GM21367 (cell line): ENCODE results near the gene EIF1.
"Not testable (repeated sequence)": the region's sequence is repeated elsewhere in the genome, so short reads cannot be mapped to it uniquely, and the experiment has no call there.

ENCODE experiments used
- ATAC-seq: cut with Tn5 transposase; IDR thresholded peaks from one replicate; pipeline ENCODE4 v1.9.1; 2021; ENCODE audit not compliant: unreplicated experiment

The EIF1 gene

DNA sequence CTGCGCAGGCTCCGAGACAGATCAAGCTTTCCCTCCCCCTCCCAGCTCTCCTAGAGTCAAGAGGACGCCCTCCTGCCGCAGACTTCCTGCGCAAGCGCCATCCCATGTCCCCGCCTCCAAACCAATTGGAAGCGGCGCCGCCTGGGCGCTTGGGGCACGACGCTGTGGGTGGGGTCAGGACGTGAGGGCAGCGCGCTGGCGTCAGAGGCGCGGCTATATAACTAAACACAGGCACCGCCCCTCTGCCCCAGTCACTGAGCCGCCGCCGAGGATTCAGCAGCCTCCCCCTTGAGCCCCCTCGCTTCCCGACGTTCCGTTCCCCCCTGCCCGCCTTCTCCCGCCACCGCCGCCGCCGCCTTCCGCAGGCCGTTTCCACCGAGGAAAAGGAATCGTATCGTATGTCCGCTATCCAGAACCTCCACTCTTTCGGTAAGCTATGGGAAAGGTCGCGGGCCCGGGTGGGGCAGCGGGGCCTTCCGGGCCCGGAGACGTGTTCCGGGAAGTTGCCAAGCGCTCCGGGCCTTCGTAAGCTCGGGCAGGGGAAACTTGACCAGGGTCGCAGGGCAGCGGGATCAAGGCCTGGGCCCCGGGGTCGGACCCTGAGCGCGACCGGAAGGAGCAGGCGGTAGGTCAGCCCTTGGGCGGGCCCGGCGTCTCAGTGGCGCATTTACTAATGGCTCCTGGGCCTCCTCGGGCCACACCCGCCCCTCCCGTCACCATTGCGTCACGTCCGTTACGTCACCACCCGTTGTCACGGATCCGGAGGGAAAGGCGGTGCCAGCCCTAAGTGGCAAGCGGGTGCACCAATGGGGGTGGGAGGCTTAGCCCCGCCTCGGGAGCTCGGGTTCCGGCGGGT lies at the start of gene EIF1:
EIF1 (plus strand) TSS at position 245 of the 856 bp plus-strand sequence; CDS start at position 399, 154 bp downstream.
- ATAC-seq = peak; percentile 68

DNA sequence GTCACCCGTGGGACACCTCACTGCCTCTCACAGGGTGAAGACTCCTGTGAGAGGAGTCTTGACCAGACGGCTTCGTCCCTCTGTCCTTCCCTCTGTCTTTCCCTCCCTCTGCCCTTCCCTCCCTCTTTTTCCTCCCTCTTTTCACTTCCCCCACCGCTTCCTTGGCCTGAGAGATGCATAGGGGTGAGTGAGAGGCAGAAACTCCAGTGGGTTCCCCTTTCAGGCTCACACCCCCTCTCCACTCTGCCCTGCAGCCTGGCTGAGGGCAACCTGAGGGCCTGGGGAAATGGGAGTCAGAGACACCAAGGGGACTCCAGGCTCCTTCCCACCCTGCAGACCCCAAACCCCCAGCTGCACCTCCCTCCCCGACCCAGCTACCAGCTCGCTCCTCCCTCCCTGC lies 49.7 kb upstream of the EIF1 start:
- no peak for ATAC-seq

- ATAC-seq = no peak
Measured at GRCh38 chr17:41639492-41640473, 48.9 kb upstream of the EIF1 start.

DNA sequence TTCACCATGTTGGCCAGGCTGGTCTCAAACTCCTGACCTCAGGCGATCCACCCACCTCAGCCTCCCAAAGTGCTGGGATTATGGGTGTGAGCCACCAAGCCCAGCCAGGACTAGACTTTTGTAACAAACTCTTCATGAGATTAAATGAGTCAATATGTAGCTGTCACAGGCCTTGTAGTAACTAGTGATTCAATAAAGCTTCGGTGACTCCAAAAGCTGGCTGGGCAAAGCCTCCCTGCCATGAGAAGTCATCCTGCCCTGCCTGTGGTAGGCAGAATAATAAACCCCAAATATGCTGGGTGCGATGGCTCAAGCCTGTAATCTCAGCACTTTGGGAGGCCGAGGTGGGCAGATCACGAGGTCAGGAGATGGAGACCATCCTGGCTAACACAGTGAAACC lies 48.1 kb upstream of the EIF1 start:
- not testable (repeated sequence) for ATAC-seq

- no peak for ATAC-seq
Measured at GRCh38 chr17:41642252-41643156, 46.2 kb upstream of the EIF1 start.

DNA sequence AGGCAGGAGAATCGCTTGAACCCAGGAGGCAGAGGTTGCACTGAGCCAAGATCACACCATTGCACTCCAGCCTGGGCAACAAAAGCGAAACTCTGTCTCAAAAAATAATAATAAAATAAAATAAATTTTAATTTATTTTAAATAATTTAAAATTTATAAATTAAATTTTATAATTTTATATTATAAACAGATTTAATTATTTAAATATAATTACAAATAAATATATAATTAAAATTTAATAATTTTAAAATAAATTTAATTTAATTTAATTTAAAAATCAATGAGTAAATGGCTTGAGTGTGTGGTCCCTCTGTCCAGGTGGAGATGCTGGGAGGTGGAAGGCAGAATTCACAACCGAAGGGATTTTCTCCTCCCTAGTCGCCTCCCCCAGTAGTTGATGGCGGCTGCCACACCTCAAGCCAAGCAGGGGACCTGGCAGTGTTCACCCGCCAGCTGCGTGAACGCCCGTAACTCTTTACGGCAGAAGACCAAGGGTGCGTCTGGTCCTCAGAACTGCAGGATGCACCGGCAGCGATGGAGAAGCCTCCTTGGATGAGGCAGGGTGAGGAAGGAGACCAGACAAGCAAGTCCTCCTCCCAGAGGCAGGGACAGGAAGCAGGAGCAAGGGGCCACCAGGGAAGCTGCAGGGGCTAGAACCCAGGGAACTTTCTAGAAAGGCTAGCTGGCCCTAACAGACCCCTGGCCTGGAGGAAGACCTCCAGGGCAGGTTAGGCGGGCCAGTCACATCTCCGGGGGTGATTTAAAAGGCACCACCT lies 41.5 kb upstream of the EIF1 start:
- ATAC-seq = no peak

GRCh38 chr17:41647940-41648410 lies 40.7 kb upstream of the EIF1 start:
- no peak for ATAC-seq

GRCh38 chr17:41648411-41649195 lies 40.1 kb upstream of the EIF1 start:
- no peak for ATAC-seq

- no peak for ATAC-seq
Measured at GRCh38 chr17:41649923-41650519, 38.7 kb upstream of the EIF1 start.

- ATAC-seq = no peak
Measured at GRCh38 chr17:41650794-41651624, 37.7 kb upstream of the EIF1 start.

- no peak for ATAC-seq
Measured at GRCh38 chr17:41651625-41652460, 36.8 kb upstream of the EIF1 start.

DNA sequence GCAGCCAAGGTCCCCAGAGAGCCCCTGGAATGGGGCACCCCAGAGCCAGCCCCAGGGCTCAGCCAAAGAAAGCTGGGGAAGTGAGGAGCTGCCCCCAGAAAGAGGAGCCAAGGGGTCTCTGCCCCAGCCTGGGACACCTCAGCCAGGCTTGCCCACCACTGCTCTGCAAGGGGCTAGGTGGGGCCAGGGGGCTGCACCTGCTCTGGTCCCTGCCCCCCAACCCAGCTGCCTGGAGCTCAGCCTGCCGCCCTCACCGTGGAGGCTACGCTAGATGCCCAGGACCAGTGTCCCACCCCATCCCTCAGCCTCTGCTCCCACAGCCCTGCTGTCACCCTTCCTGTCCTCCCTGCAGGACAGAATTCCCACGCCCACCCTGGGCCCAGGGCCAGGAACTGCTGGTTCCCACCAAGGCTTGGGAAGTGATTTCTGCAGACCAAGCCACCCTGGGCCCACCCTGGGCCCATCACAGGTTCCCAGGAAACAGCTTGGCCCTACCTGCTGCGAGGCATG lies 36.2 kb upstream of the EIF1 start:
- no peak for ATAC-seq

DNA sequence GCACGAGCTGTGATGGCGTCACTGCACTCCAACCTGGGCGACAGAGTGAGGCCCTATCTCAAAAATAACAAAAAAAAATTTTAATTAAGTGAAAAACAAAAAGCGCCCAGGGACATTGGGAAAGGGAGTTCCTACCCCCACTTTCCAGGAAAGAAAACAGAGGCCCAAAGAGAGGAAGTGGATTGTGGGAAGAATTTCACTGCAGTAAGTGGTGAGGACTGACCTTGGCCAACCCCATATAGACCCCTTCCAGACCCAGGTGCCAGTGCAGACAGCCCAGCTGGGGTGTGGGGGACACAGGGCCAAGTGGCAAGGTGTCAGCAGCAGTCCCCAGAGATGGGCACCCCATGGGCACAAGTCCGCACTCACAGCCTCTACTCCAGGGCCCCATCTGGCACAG lies 35.3 kb upstream of the EIF1 start:
- no peak for ATAC-seq

DNA sequence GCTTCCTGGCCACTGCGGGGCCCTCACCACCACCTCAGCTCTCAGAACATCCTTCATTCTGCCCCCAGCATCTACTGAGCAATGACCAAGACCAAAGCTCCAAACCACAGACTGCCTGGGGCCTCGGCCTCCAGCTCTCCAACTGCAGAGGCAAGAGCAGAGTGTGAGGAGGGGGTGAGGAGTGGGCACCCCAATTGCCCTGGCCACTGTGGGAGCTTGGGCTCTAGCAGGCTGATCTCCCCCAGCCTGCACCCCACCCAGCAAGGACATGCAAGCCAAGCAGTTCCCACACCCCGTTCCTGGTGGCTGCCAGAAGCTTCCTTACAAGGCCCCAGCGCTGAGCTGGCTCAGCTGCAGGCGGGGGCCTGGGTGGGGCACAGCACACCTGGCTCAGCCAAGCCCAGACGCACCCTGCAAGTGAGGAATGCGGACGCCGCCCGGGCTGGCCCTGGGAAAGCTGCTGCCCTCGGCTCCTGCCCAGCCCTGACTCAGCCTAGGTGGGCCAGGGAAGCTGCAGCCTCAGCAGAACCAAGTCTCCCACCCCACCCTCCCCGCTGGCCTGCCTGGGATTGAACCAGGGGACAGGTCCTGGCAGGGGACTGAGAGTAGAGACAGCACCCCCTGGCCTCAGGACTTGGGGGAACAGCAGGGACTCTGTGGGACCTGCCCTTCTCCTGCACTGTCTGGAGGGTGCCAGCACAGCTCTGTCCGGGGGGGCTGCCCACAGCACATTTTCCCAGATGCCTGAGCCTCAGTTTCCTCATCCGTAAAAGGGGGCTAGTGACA lies 34.6 kb upstream of the EIF1 start:
- ATAC-seq = no peak

- ATAC-seq = no peak
Measured at GRCh38 chr17:41654678-41655607, 33.7 kb upstream of the EIF1 start.
